ENCODE data around the gene JUP. TPM values are rescaled to one million over a fixed set of nuclear protein-coding genes. Genes with fewer than 3 reads are reported as not detected.

Gene JUP
- total and polyA plus RNA-seq, 10 donors, result 13.7 to 73.1 (median 33.5) TPM

- intact Hi-C loops (cut with DNase I; ENCODE audit: low total_unique reads), result no loop called here
- Histone ChIP-seq H3K4me3 (no peak overlapping the region), H3K4me1 (no peaks in the 10 kb centered on the region), H3K27ac (no peak overlapping the region), H3K27me3 (replicated peaks in 1 of 7) (no peaks in the 10 kb centered on the region), H3K36me3 (peaks cover 0 to 35% (median 22%) of the 10 kb centered on the region in 6 donors), H3K9me3 (no peaks in the 10 kb centered on the region)
- 79 to 88% (median 82%) methylated on average over 12 of the region's 12 CpGs for WGBS, 5 donors
- no peak for DNase-seq
- no peak for TF ChIP-seq POLR2A (IDR thresholded peaks at IDR 0.05)
- TF ChIP-seq POLR2AphosphoS5 (IDR thresholded peaks at IDR 0.05), result peak in 1 of 3 donors; percentile 35
Measured at GRCh38 chr17:41822216-41823140, 36.0 kb upstream of the JUP start.

- intact Hi-C loops (cut with DNase I; ENCODE audit: low total_unique reads), result no loop called here
- H3K9me3 ChIP-seq, result no peaks in the 10 kb centered on the region
- no peaks in the 10 kb centered on the region for H3K27me3 ChIP-seq (replicated peaks in 1 of 7)
- H3K27ac ChIP-seq, result no peak overlapping the region
- DNase-seq, result no peak
- H3K4me1 ChIP-seq, result no peaks in the 10 kb centered on the region
- H3K36me3 ChIP-seq, result peaks cover 0 to 28% (median 17%) of the 10 kb centered on the region in 6 donors
- TF ChIP-seq POLR2AphosphoS5 (IDR thresholded peaks at IDR 0.05) (no peak), CTCF (IDR thresholded peaks at IDR 0.05 in 8 of 11, conservative IDR thresholded peaks at IDR 0.05 in 3 of 11) (no peak), POLR2A (IDR thresholded peaks at IDR 0.05) (no peak)
- 88 to 92% (median 89%) methylated on average over 11 to 14 of the region's 14 CpGs for WGBS, 5 donors
- H3K4me3 ChIP-seq, result no peak overlapping the region
Measured at GRCh38 chr17:41821776-41822175, 35.3 kb upstream of the JUP start.

GRCh38 chr17:41818024-41818423 lies 31.5 kb upstream of the JUP start:
- H3K9me3 ChIP-seq, result no peaks in the 10 kb centered on the region
- no peaks in the 10 kb centered on the region for H3K36me3 ChIP-seq
- intact Hi-C loops (cut with DNase I; ENCODE audit: low total_unique reads), result no loop called here
- H3K4me1 ChIP-seq, result peaks cover 0 to 6% (median under 1%) of the 10 kb centered on the region in 6 donors
- no peak overlapping the region for H3K4me3 ChIP-seq
- DNase-seq, result no peak
- no peak overlapping the region for H3K27ac ChIP-seq
- 89 to 98% (median 94%) methylated on average over 18 to 20 of the region's 20 CpGs for WGBS, 5 donors
- TF ChIP-seq CTCF (IDR thresholded peaks at IDR 0.05 in 8 of 11, conservative IDR thresholded peaks at IDR 0.05 in 3 of 11), result no peak
- H3K27me3 ChIP-seq (replicated peaks in 1 of 7), result peaks cover 0 to 2% (median 0%) of the 10 kb centered on the region in 7 donors

- intact Hi-C loops (cut with DNase I; ENCODE audit: low total_unique reads), result no loop called here
- WGBS, 5 donors, result 93 to 97% (median 93%) methylated on average over 23 of the region's 23 CpGs
- no peak for DNase-seq
Measured at GRCh38 chr17:41816637-41817320, 30.3 kb upstream of the JUP start.

More at GRCh38 chr17:41816637-41817320, 30.3 kb upstream of the JUP start:
- no peaks in the 10 kb centered on the region for H3K9me3 ChIP-seq
- peaks cover 5 to 18% (median 11%) of the 10 kb centered on the region in 6 donors for H3K4me1 ChIP-seq
- no peak overlapping the region for H3K27ac ChIP-seq
- H3K36me3 ChIP-seq, result no peaks in the 10 kb centered on the region
- peaks cover 0 to 15% (median 0%) of the 10 kb centered on the region in 7 donors for H3K27me3 ChIP-seq (replicated peaks in 1 of 7)
- TF ChIP-seq POLR2AphosphoS5 (IDR thresholded peaks at IDR 0.05), result no peak
- TF ChIP-seq POLR2A (IDR thresholded peaks at IDR 0.05), result no peak
- TF ChIP-seq CTCF (IDR thresholded peaks at IDR 0.05 in 8 of 11, conservative IDR thresholded peaks at IDR 0.05 in 3 of 11), result no peak
- no peak overlapping the region for H3K4me3 ChIP-seq
